Measurements from ENCODE around the gene OLA1.

OLA1 gene

DNA sequence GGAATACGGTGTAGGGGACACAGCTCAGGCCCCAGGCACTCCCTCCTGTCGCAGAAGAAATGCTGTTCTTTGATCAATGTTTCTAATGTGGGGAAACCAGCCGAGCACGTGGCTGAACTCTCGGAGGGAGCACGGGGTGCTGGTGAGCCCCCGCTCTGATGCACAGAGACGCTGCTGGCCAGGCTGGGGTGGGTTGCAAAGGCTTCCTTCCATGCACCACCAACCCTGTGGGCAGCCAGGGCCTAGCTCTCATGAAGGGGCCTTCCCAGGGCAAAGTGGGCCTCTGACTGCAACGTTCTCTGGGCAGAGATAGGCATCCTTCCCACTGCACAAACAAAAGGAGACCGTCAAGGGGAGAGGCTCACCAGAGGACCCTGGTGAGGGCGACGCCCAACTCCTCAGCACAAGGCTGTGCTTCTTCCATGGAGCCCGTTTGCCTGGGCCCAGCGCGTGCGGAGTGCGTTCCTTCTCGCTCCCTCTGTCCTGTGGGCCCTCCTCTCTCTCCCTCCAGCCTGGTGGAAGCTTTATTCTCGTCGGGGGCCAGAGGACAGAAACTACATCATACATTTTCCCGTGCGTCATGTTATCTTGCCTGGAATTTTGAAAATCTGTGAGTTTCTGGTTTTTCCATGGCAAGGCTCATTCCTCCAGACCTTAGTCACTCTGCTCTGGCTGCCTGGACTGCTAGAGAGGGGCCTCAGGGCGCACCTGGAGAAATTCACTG lies 222.0 kb downstream of the OLA1 start:
- no peak for DNase-seq

GRCh38 chr2:174025271-174026121 lies 222.8 kb downstream of the OLA1 start:
- no peak for DNase-seq

GRCh38 chr2:174024524-174025270 lies 223.6 kb downstream of the OLA1 start:
- DNase-seq: no peak

DNA sequence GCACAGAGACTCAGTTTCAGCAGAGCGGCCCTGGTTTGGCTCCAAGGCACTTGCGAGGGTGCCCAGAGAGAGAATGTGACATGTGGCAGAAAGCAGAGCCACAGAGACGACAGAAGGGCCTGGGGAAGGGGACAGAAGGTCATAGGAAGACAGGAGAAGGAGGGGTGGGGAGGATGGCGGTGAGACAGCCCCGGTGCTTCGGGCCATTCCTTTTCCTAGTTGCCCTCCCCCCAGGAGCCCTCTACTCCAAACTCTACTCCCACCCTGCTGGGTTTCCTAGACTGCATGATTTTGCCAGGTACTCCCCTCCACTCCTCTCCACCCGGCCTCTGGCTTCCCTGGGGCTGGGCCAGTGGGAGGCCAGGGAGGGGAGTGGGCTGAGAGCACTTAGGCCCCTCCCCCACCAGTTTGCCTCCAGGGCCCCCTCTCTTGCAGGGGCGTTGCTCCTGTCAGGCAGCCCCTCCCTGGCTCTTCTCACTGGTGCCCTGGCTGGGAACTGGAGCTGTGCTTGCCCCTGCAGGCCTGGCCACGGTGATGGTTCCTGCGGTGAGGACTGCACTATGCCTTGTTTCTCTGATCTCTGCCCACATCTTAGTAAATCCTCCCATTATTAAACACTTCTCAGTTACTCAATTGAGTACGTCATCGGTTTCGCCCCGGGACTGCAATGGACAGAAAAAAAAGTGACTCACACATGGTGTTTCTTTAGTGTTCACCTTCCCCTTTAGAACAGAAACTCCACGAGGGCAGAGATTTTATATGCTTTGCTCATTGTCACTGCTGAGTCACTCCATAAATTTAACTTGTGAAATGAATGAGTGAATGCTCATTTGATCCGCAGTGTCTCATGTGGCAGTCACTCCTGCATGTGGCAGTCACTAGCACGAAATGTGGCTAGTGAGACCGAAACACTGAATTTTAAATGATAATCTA lies 224.5 kb downstream of the OLA1 start:
- no peak for DNase-seq
